Adipose tissue (tissue), 3 donors: Measurements from ENCODE around the gene CD38. TPM values are rescaled to one million over a fixed set of nuclear protein-coding genes. Genes with fewer than 3 reads are reported as not detected.
"Not testable (repeated sequence)": the region's sequence is repeated elsewhere in the genome, so short reads cannot be mapped to it uniquely, and the experiment has no call there.

Source experiments
- H3K27ac ChIP-seq: one replicate; pipeline ENCODE4 v1.5.1; 2013; ENCODE audit warnings: low read depth, low read length
- WGBS, 3 donors: extraction: QIAGEN DNeasy Blood & Tissue Kit; methylation state at CpG; one replicate each; pipeline ENCODE4 v1.1.7; 2013; 5-methylcytosine and 5-hydroxymethylcytosine counted together
- polyA plus RNA-seq, 3 donors: library from polyadenylated mRNA; stranded (reverse); fragments of 200-250 nt; gene quantifications; one replicate each; pipeline ENCODE4 v1.2.3, GENCODE V29; 2013
- donor health status: healthy with polysubstance abuse.
- donor health status: Bipolar disorder and iron deficiency.
- donor health status: healthy.

The CD38 gene
- polyA plus RNA-seq, 3 donors: 0.94 to 4.7 (median 4.5) TPM

GRCh38 chr4:15841194-15841730 is 63.1 kb downstream of the CD38 start:
- WGBS, 3 donors: 91 to 97% (median 96%) methylated on average over 9 of the region's 16 CpGs
- H3K27ac ChIP-seq: not testable (repeated sequence)

- H3K27ac ChIP-seq: no peak overlapping the region
- 89 to 97% (median 91%) methylated on average over 2 of the region's 2 CpGs for WGBS, 3 donors
Observed at GRCh38 chr4:15847746-15848145, 69.6 kb downstream of the CD38 start.

- H3K27ac ChIP-seq: no peak overlapping the region
- 80 to 82% (median 80%) methylated on average over 10 of the region's 10 CpGs for WGBS, 3 donors
Observed at GRCh38 chr4:15848191-15848842, 70.2 kb downstream of the CD38 start.

GRCh38 chr4:15851969-15852368 is 73.8 kb downstream of the CD38 start:
- WGBS, 3 donors: 84 to 86% (median 85%) methylated on average over 6 of the region's 6 CpGs
- H3K27ac ChIP-seq: no peak overlapping the region

- H3K27ac ChIP-seq: no peak overlapping the region
- 67 to 91% (median 87%) methylated on average over 3 to 8 of the region's 9 CpGs for WGBS, 3 donors
Observed at GRCh38 chr4:15852524-15852923, 74.4 kb downstream of the CD38 start.

- no peak overlapping the region for H3K27ac ChIP-seq
- WGBS, 3 donors: 75 to 88% (median 88%) methylated on average over 5 of the region's 5 CpGs
Observed at GRCh38 chr4:15853345-15853744, 75.2 kb downstream of the CD38 start.

GRCh38 chr4:15855804-15856475 is 77.8 kb downstream of the CD38 start:
- 47 to 62% (median 61%) methylated on average over 7 of the region's 7 CpGs for WGBS, 3 donors
- no peak overlapping the region for H3K27ac ChIP-seq

- WGBS, 3 donors: 54 to 83% (median 55%) methylated on average over 4 of the region's 4 CpGs
Observed at GRCh38 chr4:15861198-15861597, 83.1 kb downstream of the CD38 start.

GRCh38 chr4:15864651-15865566 is 86.8 kb downstream of the CD38 start:
- WGBS, 3 donors: 57 to 68% (median 67%) methylated on average over 2 of the region's 2 CpGs
- no peak overlapping the region for H3K27ac ChIP-seq

More at GRCh38 chr4:15861198-15861597, 83.1 kb downstream of the CD38 start:
- H3K27ac ChIP-seq: not testable (repeated sequence)

- no peak overlapping the region for H3K27ac ChIP-seq
- 46 to 57% (median 55%) methylated on average over 3 of the region's 3 CpGs for whole genome bisulfite sequencing, 3 donors
Observed at GRCh38 chr4:15868111-15868510, 90.0 kb downstream of the CD38 start.

GRCh38 chr4:15868826-15869413 is 90.8 kb downstream of the CD38 start:
- H3K27ac ChIP-seq: no peak overlapping the region
- WGBS, 3 donors: 79 to 89% (median 83%) methylated on average over 4 of the region's 4 CpGs

- WGBS, 3 donors: 72 to 90% (median 86%) methylated on average over 7 of the region's 7 CpGs
- H3K27ac ChIP-seq: no peak overlapping the region
Observed at GRCh38 chr4:15870079-15870478, 92.0 kb downstream of the CD38 start.

- WGBS, 3 donors: 80 to 92% (median 84%) methylated on average over 4 of the region's 4 CpGs
- no peak overlapping the region for H3K27ac ChIP-seq
Observed at GRCh38 chr4:15870921-15871664, 93.0 kb downstream of the CD38 start.

- H3K27ac ChIP-seq: no peak overlapping the region
- WGBS, 3 donors: 74 to 79% (median 77%) methylated on average over 6 of the region's 6 CpGs
Observed at GRCh38 chr4:15873117-15873516, 95.0 kb downstream of the CD38 start.

- WGBS, 3 donors: 67 to 73% (median 69%) methylated on average over 4 of the region's 4 CpGs
- no peak overlapping the region for H3K27ac ChIP-seq
Observed at GRCh38 chr4:15874671-15875070, 96.5 kb downstream of the CD38 start.

- WGBS, 3 donors: 68 to 75% (median 72%) methylated on average over 5 of the region's 5 CpGs
- H3K27ac ChIP-seq: no peak overlapping the region
Observed at GRCh38 chr4:15875663-15876460, 97.7 kb downstream of the CD38 start.

- no peak overlapping the region for H3K27ac ChIP-seq
- WGBS, 3 donors: 84 to 95% (median 92%) methylated on average over 3 of the region's 3 CpGs
Observed at GRCh38 chr4:15878011-15878410, 99.9 kb downstream of the CD38 start.
